ENCODE data around the gene SLC5A4. TPM values are rescaled to one million over a fixed set of nuclear protein-coding genes. Genes with fewer than 3 reads are reported as not detected.
"Not testable (repeated sequence)": the region's sequence is repeated elsewhere in the genome, so short reads cannot be mapped to it uniquely, and the experiment has no call there.

Gene SLC5A4
- total RNA-seq, 1 donor from 2014 or later, result 1.0 TPM

DNA sequence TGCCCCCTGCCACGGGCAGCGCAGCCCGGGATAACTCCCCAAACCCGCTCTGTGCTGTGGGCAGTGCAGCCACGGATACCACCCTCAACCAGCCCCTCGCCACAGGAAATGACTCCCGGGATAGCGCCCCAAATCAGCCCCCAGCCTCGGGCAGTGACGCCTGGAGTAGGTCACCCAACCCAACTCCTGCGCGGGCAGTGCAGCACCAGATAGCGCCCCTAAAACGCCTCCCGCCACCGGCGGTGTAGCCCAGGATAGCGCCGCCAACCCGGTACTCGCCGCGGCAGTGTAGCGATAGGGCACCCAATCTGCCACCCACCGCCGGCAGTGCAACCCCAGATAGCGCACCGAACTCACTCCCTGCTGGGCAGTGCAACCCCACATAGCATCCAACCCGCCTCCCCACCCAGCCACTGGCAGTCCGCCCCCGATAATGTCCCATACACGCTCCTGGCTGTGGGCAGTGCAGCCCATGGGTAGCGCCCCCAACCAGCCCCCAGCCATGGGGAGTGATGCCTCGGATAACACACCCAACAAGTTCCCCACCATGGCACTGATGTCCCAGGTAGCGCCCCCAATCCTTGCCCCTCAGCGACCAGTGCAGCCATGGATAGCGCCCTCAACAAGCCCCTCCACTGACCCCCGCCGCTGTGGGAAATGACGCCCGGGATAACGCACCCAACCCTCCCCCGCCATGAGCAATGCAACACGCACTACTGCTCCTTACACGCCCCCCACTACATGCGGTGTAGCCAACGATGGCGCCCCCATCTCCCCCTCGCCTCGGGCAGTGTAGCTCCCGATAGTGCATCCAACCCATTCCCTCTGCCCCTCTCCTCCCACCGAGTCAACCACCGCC, 51.7 kb downstream of the SLC5A4 start:
- H3K4me1 ChIP-seq (ENCODE audit: control insufficient read depth in 3 of 3, insufficient read depth in 3 of 3, low read length in 3 of 3), result peaks cover 5 to 11% (median 8%) of the 10 kb centered on the region in 3 donors
- H3K9ac ChIP-seq (ENCODE audit: low read depth in 1 of 3, low read length in 3 of 3), result no peak overlapping the region
- no peaks in the 10 kb centered on the region for H3K36me3 ChIP-seq (ENCODE audit: control insufficient read depth in 3 of 3, insufficient read depth in 3 of 3, low read length in 3 of 3)
- no peaks in the 10 kb centered on the region for H3K9me3 ChIP-seq (ENCODE audit: control insufficient read depth in 3 of 3, low read length in 3 of 3)
- peaks cover 25 to 36% (median 34%) of the 10 kb centered on the region in 3 donors for H3K27me3 ChIP-seq (ENCODE audit: control insufficient read depth in 3 of 3, insufficient read depth in 3 of 3, low read length in 3 of 3)
- H3K4me3 ChIP-seq (ENCODE audit: low read length in 3 of 3), result peak overlapping the region in 2 of 3 donors; percentile 14 to 22
- no peak overlapping the region for H3K27ac ChIP-seq (ENCODE audit: low read depth, low read length)

DNA sequence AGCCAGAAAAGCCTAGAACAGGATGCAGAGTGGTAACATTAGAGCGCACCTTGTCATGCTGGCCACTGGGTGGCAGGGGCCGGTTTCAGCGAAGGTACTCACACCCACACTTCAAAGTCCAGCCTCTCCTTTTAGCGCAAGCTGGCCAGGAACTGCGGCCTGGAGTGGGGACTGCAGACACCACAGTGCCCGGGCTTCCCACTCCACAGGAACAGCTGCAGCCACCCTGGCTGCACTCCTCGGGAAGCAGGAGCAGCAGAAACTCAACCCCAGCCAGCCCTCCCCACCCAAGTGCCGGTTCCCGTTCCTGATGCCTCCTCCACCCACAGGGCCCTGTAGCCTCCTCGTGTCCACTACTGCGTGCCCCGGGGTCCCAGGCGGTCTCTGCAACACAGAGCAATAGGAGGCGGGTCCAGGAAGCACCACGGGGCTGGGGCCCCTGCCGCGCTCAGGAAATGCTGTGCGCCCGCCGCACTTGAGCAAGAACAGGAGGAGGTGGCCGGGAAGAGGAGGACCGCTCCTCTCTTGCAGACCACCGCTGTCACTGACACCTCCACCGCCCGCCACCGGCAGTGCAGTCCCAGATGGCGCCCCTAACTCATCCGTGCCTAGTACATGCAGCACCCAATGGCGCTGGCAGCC, 52.5 kb downstream of the SLC5A4 start:
- Histone ChIP-seq H3K4me3 (ENCODE audit: low read length in 3 of 3) (peak overlapping the region in 2 of 3 donors; percentile 14 to 22), H3K27me3 (ENCODE audit: control insufficient read depth in 3 of 3, insufficient read depth in 3 of 3, low read length in 3 of 3) (peaks cover 30 to 42% (median 34%) of the 10 kb centered on the region in 3 donors), H3K4me1 (ENCODE audit: control insufficient read depth in 3 of 3, insufficient read depth in 3 of 3, low read length in 3 of 3) (peaks cover 5 to 11% (median 8%) of the 10 kb centered on the region in 3 donors)

GRCh38 chr22:32202161-32202538, 53.0 kb downstream of the SLC5A4 start:
- Histone ChIP-seq H3K9ac (ENCODE audit: low read depth in 1 of 3, low read length in 3 of 3) (no peak overlapping the region), H3K9me3 (ENCODE audit: control insufficient read depth in 3 of 3, low read length in 3 of 3) (no peaks in the 10 kb centered on the region), H3K4me1 (ENCODE audit: control insufficient read depth in 3 of 3, insufficient read depth in 3 of 3, low read length in 3 of 3) (peaks cover 5 to 11% (median 8%) of the 10 kb centered on the region in 3 donors), H3K27me3 (ENCODE audit: control insufficient read depth in 3 of 3, insufficient read depth in 3 of 3, low read length in 3 of 3) (peaks cover 32 to 41% (median 34%) of the 10 kb centered on the region in 3 donors), H3K4me3 (ENCODE audit: low read length in 3 of 3) (no peak overlapping the region), H3K36me3 (ENCODE audit: control insufficient read depth in 3 of 3, insufficient read depth in 3 of 3, low read length in 3 of 3) (no peaks in the 10 kb centered on the region), H3K27ac (ENCODE audit: low read depth, low read length) (no peak overlapping the region)

More for the DNA sequence above, 52.5 kb downstream of the SLC5A4 start:
- Histone ChIP-seq H3K9ac (ENCODE audit: low read depth in 1 of 3, low read length in 3 of 3) (no peak overlapping the region), H3K36me3 (ENCODE audit: control insufficient read depth in 3 of 3, insufficient read depth in 3 of 3, low read length in 3 of 3) (no peaks in the 10 kb centered on the region), H3K27ac (ENCODE audit: low read depth, low read length) (no peak overlapping the region), H3K9me3 (ENCODE audit: control insufficient read depth in 3 of 3, low read length in 3 of 3) (no peaks in the 10 kb centered on the region)

DNA sequence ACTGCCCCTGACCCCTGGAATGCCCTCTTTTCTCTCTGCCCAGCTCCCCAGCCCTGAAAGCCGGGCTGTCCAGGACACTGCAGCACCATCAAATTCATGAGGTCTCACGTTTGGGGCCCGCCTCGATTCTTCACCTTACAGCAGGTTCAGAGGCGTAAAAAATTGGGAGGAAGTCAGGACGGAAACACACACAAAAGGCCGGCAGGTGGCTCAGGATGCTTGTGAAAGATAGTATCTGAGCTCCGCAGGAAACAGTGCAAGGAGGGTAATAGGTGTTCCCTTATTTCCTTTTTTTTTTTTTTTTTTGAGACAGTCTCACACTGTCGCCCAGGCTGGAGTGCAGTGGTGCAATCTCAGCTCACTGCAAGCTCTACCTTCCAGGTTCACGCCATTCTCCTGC, 54.4 kb downstream of the SLC5A4 start:
- H3K9me3 ChIP-seq (ENCODE audit: control insufficient read depth in 3 of 3, low read length in 3 of 3), result no peaks in the 10 kb centered on the region
- peaks cover 30 to 34% (median 34%) of the 10 kb centered on the region in 3 donors for H3K27me3 ChIP-seq (ENCODE audit: control insufficient read depth in 3 of 3, insufficient read depth in 3 of 3, low read length in 3 of 3)

GRCh38 chr22:32199961-32200360, 55.2 kb downstream of the SLC5A4 start:
- Histone ChIP-seq H3K4me1 (ENCODE audit: control insufficient read depth in 3 of 3, insufficient read depth in 3 of 3, low read length in 3 of 3) (peaks cover 5 to 11% (median 8%) of the 10 kb centered on the region in 3 donors), H3K9ac (ENCODE audit: low read depth in 1 of 3, low read length in 3 of 3) (no peak overlapping the region), H3K9me3 (ENCODE audit: control insufficient read depth in 3 of 3, low read length in 3 of 3) (no peaks in the 10 kb centered on the region), H3K4me3 (ENCODE audit: low read length in 3 of 3) (no peak overlapping the region), H3K27ac (ENCODE audit: low read depth, low read length) (no peak overlapping the region), H3K27me3 (ENCODE audit: control insufficient read depth in 3 of 3, insufficient read depth in 3 of 3, low read length in 3 of 3) (peaks cover 27 to 34% (median 29%) of the 10 kb centered on the region in 3 donors), H3K36me3 (ENCODE audit: control insufficient read depth in 3 of 3, insufficient read depth in 3 of 3, low read length in 3 of 3) (no peaks in the 10 kb centered on the region)

More for the DNA sequence above, 54.4 kb downstream of the SLC5A4 start:
- Histone ChIP-seq H3K4me1 (ENCODE audit: control insufficient read depth in 3 of 3, insufficient read depth in 3 of 3, low read length in 3 of 3) (peaks cover 5 to 11% (median 8%) of the 10 kb centered on the region in 3 donors), H3K36me3 (ENCODE audit: control insufficient read depth in 3 of 3, insufficient read depth in 3 of 3, low read length in 3 of 3) (no peaks in the 10 kb centered on the region), H3K4me3 (ENCODE audit: low read length in 3 of 3) (no peak overlapping the region), H3K27ac (ENCODE audit: low read depth, low read length) (no peak overlapping the region), H3K9ac (ENCODE audit: low read depth in 1 of 3, low read length in 3 of 3) (no peak overlapping the region)

DNA sequence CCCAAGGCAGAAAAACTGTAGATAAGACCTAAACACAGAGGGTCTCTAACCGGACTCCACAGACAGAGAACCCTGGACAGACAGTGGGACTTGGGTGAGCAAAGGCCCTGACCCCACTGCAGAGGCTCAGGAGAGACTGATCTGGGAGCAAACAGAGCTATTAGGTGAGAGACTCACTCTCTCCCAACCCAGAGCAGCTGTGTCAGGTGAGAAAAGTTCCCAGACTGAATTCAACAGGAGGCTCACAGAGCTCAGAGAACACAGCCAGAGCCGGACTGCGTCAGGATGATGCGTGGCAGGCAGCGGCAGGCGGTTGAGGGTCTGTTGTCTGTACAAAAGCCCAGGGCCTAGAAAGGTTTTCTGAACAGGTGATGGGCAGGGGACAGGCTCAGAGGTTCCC, 55.8 kb downstream of the SLC5A4 start:
- H3K9ac ChIP-seq (ENCODE audit: low read depth in 1 of 3, low read length in 3 of 3), result no peak overlapping the region
- peaks cover 5 to 11% (median 8%) of the 10 kb centered on the region in 3 donors for H3K4me1 ChIP-seq (ENCODE audit: control insufficient read depth in 3 of 3, insufficient read depth in 3 of 3, low read length in 3 of 3)
- no peak overlapping the region for H3K27ac ChIP-seq (ENCODE audit: low read depth, low read length)
- no peak overlapping the region for H3K4me3 ChIP-seq (ENCODE audit: low read length in 3 of 3)
- H3K9me3 ChIP-seq (ENCODE audit: control insufficient read depth in 3 of 3, low read length in 3 of 3), result no peaks in the 10 kb centered on the region
- H3K27me3 ChIP-seq (ENCODE audit: control insufficient read depth in 3 of 3, insufficient read depth in 3 of 3, low read length in 3 of 3), result peaks cover 23 to 31% (median 25%) of the 10 kb centered on the region in 3 donors
- H3K36me3 ChIP-seq (ENCODE audit: control insufficient read depth in 3 of 3, insufficient read depth in 3 of 3, low read length in 3 of 3), result no peaks in the 10 kb centered on the region

- not testable (repeated sequence) for H3K4me1 ChIP-seq (ENCODE audit: control insufficient read depth in 3 of 3, insufficient read depth in 3 of 3, low read length in 3 of 3); H3K9me3 ChIP-seq (ENCODE audit: control insufficient read depth in 3 of 3, low read length in 3 of 3); H3K9ac ChIP-seq (ENCODE audit: low read depth in 1 of 3, low read length in 3 of 3); H3K36me3 ChIP-seq (ENCODE audit: control insufficient read depth in 3 of 3, insufficient read depth in 3 of 3, low read length in 3 of 3); H3K4me3 ChIP-seq (ENCODE audit: low read length in 3 of 3); H3K27ac ChIP-seq (ENCODE audit: low read depth, low read length)
- H3K27me3 ChIP-seq (ENCODE audit: control insufficient read depth in 3 of 3, insufficient read depth in 3 of 3, low read length in 3 of 3), result peaks cover 8 to 18% (median 12%) of the 10 kb centered on the region in 3 donors
Observed at GRCh38 chr22:32197553-32198226, 57.5 kb downstream of the SLC5A4 start.

GRCh38 chr22:32195900-32196299, 59.2 kb downstream of the SLC5A4 start:
- not testable (repeated sequence) for H3K4me1 ChIP-seq (ENCODE audit: control insufficient read depth in 3 of 3, insufficient read depth in 3 of 3, low read length in 3 of 3); H3K9me3 ChIP-seq (ENCODE audit: control insufficient read depth in 3 of 3, low read length in 3 of 3); H3K27ac ChIP-seq (ENCODE audit: low read depth, low read length); H3K36me3 ChIP-seq (ENCODE audit: control insufficient read depth in 3 of 3, insufficient read depth in 3 of 3, low read length in 3 of 3); H3K4me3 ChIP-seq (ENCODE audit: low read length in 3 of 3); H3K9ac ChIP-seq (ENCODE audit: low read depth in 1 of 3, low read length in 3 of 3)
- peaks cover 0 to 20% (median 12%) of the 10 kb centered on the region in 3 donors for H3K27me3 ChIP-seq (ENCODE audit: control insufficient read depth in 3 of 3, insufficient read depth in 3 of 3, low read length in 3 of 3)

DNA sequence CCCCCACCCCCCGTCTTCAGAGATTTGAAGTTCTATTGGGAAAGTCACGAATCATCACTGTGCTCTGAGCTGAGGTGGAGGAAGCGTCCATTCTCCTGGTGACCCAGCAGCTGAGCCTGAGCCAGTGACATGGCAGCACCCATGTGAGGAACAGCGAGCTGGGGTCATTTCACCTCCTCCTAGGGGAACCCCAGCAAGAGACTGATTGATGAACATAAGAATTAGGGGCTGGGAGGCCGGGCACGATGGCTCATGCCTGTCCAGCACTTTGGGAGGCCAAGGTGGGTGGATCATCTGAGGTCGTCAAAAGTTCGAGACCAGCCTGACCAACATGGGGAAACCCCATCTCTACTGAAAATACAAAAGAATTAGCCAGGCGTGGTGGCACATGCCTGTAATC, 61.8 kb downstream of the SLC5A4 start:
- H3K9me3 ChIP-seq (ENCODE audit: control insufficient read depth in 3 of 3, low read length in 3 of 3); H3K36me3 ChIP-seq (ENCODE audit: control insufficient read depth in 3 of 3, insufficient read depth in 3 of 3, low read length in 3 of 3); H3K27ac ChIP-seq (ENCODE audit: low read depth, low read length); H3K9ac ChIP-seq (ENCODE audit: low read depth in 1 of 3, low read length in 3 of 3); H3K4me1 ChIP-seq (ENCODE audit: control insufficient read depth in 3 of 3, insufficient read depth in 3 of 3, low read length in 3 of 3); H3K4me3 ChIP-seq (ENCODE audit: low read length in 3 of 3): not testable (repeated sequence)
- H3K27me3 ChIP-seq (ENCODE audit: control insufficient read depth in 3 of 3, insufficient read depth in 3 of 3, low read length in 3 of 3), result peaks cover 0 to 15% (median 6%) of the 10 kb centered on the region in 3 donors
